ENCODE measurements around the gene AXL. TPM values are rescaled to one million over a fixed set of nuclear protein-coding genes. Genes with fewer than 3 reads are reported as not detected.

The AXL gene
- total and polyA plus RNA-seq, 9 of the 15 experiments (the other 6 are each of a cell fraction or from before 2014, with no cell fraction given) = 0.80 to 6.6 (median 1.6) TPM

GRCh38 chr19:41206926-41207750 lies 11.9 kb upstream of the AXL start (continued):
- no peak for TF ChIP-seq REST (IDR thresholded peaks at IDR 0.05; ENCODE audit: borderline replicate concordance)
- no peak for TF ChIP-seq REST (CRISPR knock-in tag; IDR thresholded peaks at IDR 0.05; ENCODE audit: low read depth)
- TF ChIP-seq THRB (CRISPR knock-in tag; conservative IDR thresholded peaks at IDR 0.05) = no peak
- no peak for TF ChIP-seq ZKSCAN1 (IDR thresholded peaks at IDR 0.05; ENCODE audit: low read depth, low read length)
- TF ChIP-seq POLR2G (IDR thresholded peaks at IDR 0.05; ENCODE audit: low read depth, low read length) = peak; percentile 61
- no peak for TF ChIP-seq NFIX (CRISPR knock-in tag; IDR thresholded peaks at IDR 0.05; ENCODE audit: low read depth)
- TF ChIP-seq YY1 (IDR thresholded peaks at IDR 0.05; ENCODE audit: borderline replicate concordance in 1 of 3, control insufficient read depth in 1 of 3, extremely low read depth in 1 of 3, insufficient read depth in 3 of 3, insufficient read length in 1 of 3, insufficient replicate concordance in 2 of 3, low read depth in 1 of 3, low read length in 2 of 3) = peak; percentile 30 to 86 (median 64)
- no peak for TF ChIP-seq ZNF668 (CRISPR knock-in tag; IDR thresholded peaks at IDR 0.05)
- no peak for TF ChIP-seq BHLHE40 (IDR thresholded peaks at IDR 0.05; ENCODE audit: low read length)
- TF ChIP-seq ZNF507 (tag; conservative IDR thresholded peaks at IDR 0.05) = no peak
- TF ChIP-seq HNRNPLL (IDR thresholded peaks at IDR 0.05; ENCODE audit: low read depth, low read length, poor library complexity, severe bottlenecking) = no peak
- peak; percentile 94 for TF ChIP-seq PKNOX1 (IDR thresholded peaks at IDR 0.05)
- TF ChIP-seq PPARD (CRISPR knock-in tag; IDR thresholded peaks at IDR 0.05) = no peak
- TF ChIP-seq MNT (conservative IDR thresholded peaks at IDR 0.05) = peak; percentile 76 to 79
